Type B pancreatic cell (in vitro differentiated cells): ENCODE data around the gene RAB17. TPM values are rescaled to one million over a fixed set of nuclear protein-coding genes. Genes with fewer than 3 reads are reported as not detected.

Source experiments
- DNase-seq: peaks from one replicate; pipeline ENCODE4 v3.0.0; 2021; ENCODE audit warnings: mixed read lengths; ENCODE audit not compliant: unreplicated experiment; ENCODE audit errors: extremely low spot score
- H3K27ac Mint-ChIP-seq: 2 replicates; pipeline ENCODE4 v1.8.0; 2021; ENCODE audit warnings: mild to moderate bottlenecking, mixed read lengths
- H3K27me3 Mint-ChIP-seq: 2 replicates; pipeline ENCODE4 v1.8.0; 2021; ENCODE audit warnings: mixed read lengths
- H3K36me3 Mint-ChIP-seq: 2 replicates; pipeline ENCODE4 v1.8.0; 2021; ENCODE audit warnings: mixed read lengths
- H3K4me1 Mint-ChIP-seq: one replicate; pipeline ENCODE4 v1.8.0; 2021; ENCODE audit warnings: mixed read lengths; ENCODE audit not compliant: unreplicated experiment
- H3K4me3 Mint-ChIP-seq: 2 replicates; pipeline ENCODE4 v1.8.0; 2021; ENCODE audit warnings: mild to moderate bottlenecking, mixed read lengths
- H3K9me3 Mint-ChIP-seq: 2 replicates; pipeline ENCODE4 v1.8.0; 2021; ENCODE audit warnings: mixed read lengths
- CTCF ChIP-seq: fragments of 200-600 bp; sonication (generic); conservative IDR thresholded peaks from 2 replicates; pipeline ENCODE4 v1.5.0; 2021; ENCODE audit warnings: antibody characterized with exemption, mild to moderate bottlenecking
- total RNA-seq: library from RNA; stranded (reverse); gene quantifications from 2 replicates; pipeline ENCODE4 v1.2.1, GENCODE V29; 2021; ENCODE audit warnings: low replicate concordance

The RAB17 gene
- total RNA-seq, 1 donor from 2014 or later, result 21.6 TPM

- Mint-ChIP-seq H3K9me3 (no peaks in the 10 kb centered on the region), H3K27me3 (no peaks in the 10 kb centered on the region), H3K36me3 (peaks cover 3% of the 10 kb centered on the region), H3K4me3 (no peak overlapping the region), H3K27ac (no peak overlapping the region), H3K4me1 (no peaks in the 10 kb centered on the region)
- DNase-seq, result no peak
- TF ChIP-seq CTCF, result no peak
Observed at GRCh38 chr2:237524631-237525030, 65.9 kb downstream of the RAB17 start.

Other genes starting within 250 kb of the RAB17 start
- gene COL6A3, start 176.6 kb downstream of the RAB17 start, total RNA-seq, result 4.7 and 157 TPM in 2 replicates
- gene MLPH, start 103.5 kb downstream of the RAB17 start, total RNA-seq, result 14.8 and 16.7 TPM in 2 replicates
- gene PRLH, start 24.2 kb downstream of the RAB17 start, total RNA-seq, result not detected in 2 replicates
- 53.8 and 73.2 TPM in 2 replicates for gene LRRFIP1, start 36.9 kb upstream of the RAB17 start, total RNA-seq
- 0.24 and 0.41 TPM in 2 replicates for gene RBM44, start 208.0 kb upstream of the RAB17 start, total RNA-seq